ENCODE measurements around the gene TECPR2. TPM values are rescaled to one million over a fixed set of nuclear protein-coding genes. Genes with fewer than 3 reads are reported as not detected.
A peak's percentile ranks its signal among the peaks of the same experiment; 100 is the strongest.

TECPR2 gene
- polyA plus RNA-seq, 2 donors = 3.3 to 3.8 TPM

- H3K9me3 ChIP-seq (ENCODE audit: control insufficient read depth in 2 of 2, insufficient read depth in 1 of 2, low read depth in 1 of 2, low read length in 1 of 2) = no peaks in the 10 kb centered on the region
- H3K4me3 ChIP-seq (ENCODE audit: low read depth in 1 of 2, low read length in 2 of 2) = peak overlapping the region; percentile 53 to 63
- no peaks in the 10 kb centered on the region for H3K27me3 ChIP-seq (ENCODE audit: control insufficient read depth in 1 of 2, insufficient read depth in 2 of 2, low read length in 2 of 2)
- no peaks in the 10 kb centered on the region for H3K36me3 ChIP-seq (ENCODE audit: control insufficient read depth in 2 of 2, insufficient read depth in 2 of 2, low read length in 1 of 2)
- 0 to 1% methylated on average over 28 to 32 of the region's 32 CpGs for WGBS, 2 donors
- peak overlapping the region; percentile 98 to 99 for H3K27ac ChIP-seq (ENCODE audit: low read depth in 2 of 2, low read length in 1 of 2)
- peaks cover 0 to 9% of the 10 kb centered on the region in 2 donors for H3K4me1 ChIP-seq (ENCODE audit: control insufficient read depth in 2 of 2, insufficient read depth in 2 of 2, low read length in 1 of 2)
These were observed 161.9 kb downstream of the TECPR2 start for GRCh38 chr14:102524451-102525218.

GRCh38 chr14:102525219-102525928 lies 162.6 kb downstream of the TECPR2 start:
- H3K27ac ChIP-seq (ENCODE audit: low read depth in 2 of 2, low read length in 1 of 2) = peak overlapping the region; percentile 98 to 99
- no peaks in the 10 kb centered on the region for H3K27me3 ChIP-seq (ENCODE audit: control insufficient read depth in 1 of 2, insufficient read depth in 2 of 2, low read length in 2 of 2)
- peaks cover 0 to 9% of the 10 kb centered on the region in 2 donors for H3K4me1 ChIP-seq (ENCODE audit: control insufficient read depth in 2 of 2, insufficient read depth in 2 of 2, low read length in 1 of 2)
- 1 to 2% methylated on average over 11 of the region's 11 CpGs for WGBS, 2 donors
- no peaks in the 10 kb centered on the region for H3K36me3 ChIP-seq (ENCODE audit: control insufficient read depth in 2 of 2, insufficient read depth in 2 of 2, low read length in 1 of 2)
- no peaks in the 10 kb centered on the region for H3K9me3 ChIP-seq (ENCODE audit: control insufficient read depth in 2 of 2, insufficient read depth in 1 of 2, low read depth in 1 of 2, low read length in 1 of 2)
- H3K4me3 ChIP-seq (ENCODE audit: low read depth in 1 of 2, low read length in 2 of 2) = peak overlapping the region; percentile 53 to 63

DNA sequence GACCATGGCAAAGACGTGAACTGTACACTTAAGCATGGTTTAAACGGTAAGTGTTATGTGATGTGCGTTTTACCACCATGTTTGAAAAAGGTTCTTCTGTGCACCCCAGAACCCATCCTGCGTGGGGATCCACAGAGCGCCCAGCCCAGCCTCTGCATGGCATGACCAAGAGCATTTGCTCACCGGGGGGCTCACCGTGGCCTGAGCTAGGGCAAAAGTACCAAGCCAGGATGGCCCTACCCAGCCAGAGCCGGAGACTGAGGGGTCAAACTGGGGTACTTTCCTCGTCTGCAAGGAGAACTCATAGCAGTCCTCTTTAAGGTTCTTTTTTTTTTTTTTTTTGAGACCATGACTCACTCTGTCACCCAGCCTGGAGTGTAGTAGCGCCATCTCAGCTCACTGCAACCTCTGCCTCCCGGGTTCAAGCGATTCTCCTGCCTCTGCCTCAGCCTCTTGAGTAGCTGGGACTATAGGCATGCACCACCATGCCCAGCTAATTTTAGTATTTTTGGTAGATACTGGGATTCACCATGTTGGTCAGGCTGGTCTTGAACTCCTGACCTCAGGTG lies 163.3 kb downstream of the TECPR2 start:
- Histone ChIP-seq H3K9me3 (ENCODE audit: control insufficient read depth in 2 of 2, insufficient read depth in 1 of 2, low read depth in 1 of 2, low read length in 1 of 2) (no peaks in the 10 kb centered on the region), H3K27ac (ENCODE audit: low read depth in 2 of 2, low read length in 1 of 2) (peak overlapping the region; percentile 88 to 94), H3K27me3 (ENCODE audit: control insufficient read depth in 1 of 2, insufficient read depth in 2 of 2, low read length in 2 of 2) (no peaks in the 10 kb centered on the region), H3K36me3 (ENCODE audit: control insufficient read depth in 2 of 2, insufficient read depth in 2 of 2, low read length in 1 of 2) (no peaks in the 10 kb centered on the region), H3K4me3 (ENCODE audit: low read depth in 1 of 2, low read length in 2 of 2) (no peak overlapping the region), H3K4me1 (ENCODE audit: control insufficient read depth in 2 of 2, insufficient read depth in 2 of 2, low read length in 1 of 2) (peaks cover 0 to 9% of the 10 kb centered on the region in 2 donors)
- 73 to 81% methylated on average over 12 of the region's 12 CpGs for WGBS, 2 donors

GRCh38 chr14:102528431-102529170 lies 165.9 kb downstream of the TECPR2 start:
- Histone ChIP-seq H3K27ac (ENCODE audit: low read depth in 2 of 2, low read length in 1 of 2) (peak overlapping the region; percentile 94 to 95), H3K27me3 (ENCODE audit: control insufficient read depth in 1 of 2, insufficient read depth in 2 of 2, low read length in 2 of 2) (no peaks in the 10 kb centered on the region), H3K4me3 (ENCODE audit: low read depth in 1 of 2, low read length in 2 of 2) (no peak overlapping the region), H3K36me3 (ENCODE audit: control insufficient read depth in 2 of 2, insufficient read depth in 2 of 2, low read length in 1 of 2) (no peaks in the 10 kb centered on the region), H3K9me3 (ENCODE audit: control insufficient read depth in 2 of 2, insufficient read depth in 1 of 2, low read depth in 1 of 2, low read length in 1 of 2) (no peaks in the 10 kb centered on the region), H3K4me1 (ENCODE audit: control insufficient read depth in 2 of 2, insufficient read depth in 2 of 2, low read length in 1 of 2) (peaks cover 0 to 7% of the 10 kb centered on the region in 2 donors)
- 77 to 84% methylated on average over 11 of the region's 11 CpGs for whole genome bisulfite sequencing, 2 donors

DNA sequence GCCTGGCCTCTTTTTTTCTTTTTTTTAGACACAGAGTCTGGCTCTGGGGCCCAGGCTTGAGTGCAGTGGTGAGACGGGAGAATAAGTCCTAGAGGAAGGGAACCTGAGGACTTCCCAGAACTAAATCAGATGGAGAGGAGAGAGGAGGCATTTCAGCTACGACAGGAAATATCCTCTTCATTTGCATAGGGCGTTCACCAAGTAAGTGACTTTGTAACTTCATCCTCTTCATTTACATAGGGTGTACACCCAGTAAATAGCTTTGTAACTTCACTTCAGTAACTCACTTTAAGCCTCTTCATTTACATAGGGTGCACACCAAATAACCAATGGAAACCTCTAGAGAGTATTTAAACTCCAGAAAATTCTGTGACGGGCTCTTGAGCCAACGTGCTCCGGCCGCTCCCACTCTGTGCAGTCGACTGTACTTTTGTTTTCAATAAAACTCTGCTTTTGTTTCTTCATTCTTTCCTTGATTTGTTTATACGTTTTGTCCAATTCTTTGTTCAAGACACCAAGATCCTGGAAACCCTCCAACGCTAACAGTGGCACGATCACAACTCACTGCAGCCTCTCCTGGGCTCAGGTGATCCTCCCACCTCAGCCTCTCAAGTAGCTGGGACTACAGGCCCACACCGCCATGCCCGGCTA lies 168.2 kb downstream of the TECPR2 start:
- Histone ChIP-seq H3K9me3 (ENCODE audit: control insufficient read depth in 2 of 2, insufficient read depth in 1 of 2, low read depth in 1 of 2, low read length in 1 of 2) (no peaks in the 10 kb centered on the region), H3K4me1 (ENCODE audit: control insufficient read depth in 2 of 2, insufficient read depth in 2 of 2, low read length in 1 of 2) (peaks cover 0 to 2% of the 10 kb centered on the region in 2 donors), H3K4me3 (ENCODE audit: low read depth in 1 of 2, low read length in 2 of 2) (no peak overlapping the region), H3K27me3 (ENCODE audit: control insufficient read depth in 1 of 2, insufficient read depth in 2 of 2, low read length in 2 of 2) (no peaks in the 10 kb centered on the region), H3K36me3 (ENCODE audit: control insufficient read depth in 2 of 2, insufficient read depth in 2 of 2, low read length in 1 of 2) (no peaks in the 10 kb centered on the region), H3K27ac (ENCODE audit: low read depth in 2 of 2, low read length in 1 of 2) (peak overlapping the region; percentile 92 to 98)
- WGBS, 2 donors = 45 to 47% methylated on average over 13 of the region's 13 CpGs

DNA sequence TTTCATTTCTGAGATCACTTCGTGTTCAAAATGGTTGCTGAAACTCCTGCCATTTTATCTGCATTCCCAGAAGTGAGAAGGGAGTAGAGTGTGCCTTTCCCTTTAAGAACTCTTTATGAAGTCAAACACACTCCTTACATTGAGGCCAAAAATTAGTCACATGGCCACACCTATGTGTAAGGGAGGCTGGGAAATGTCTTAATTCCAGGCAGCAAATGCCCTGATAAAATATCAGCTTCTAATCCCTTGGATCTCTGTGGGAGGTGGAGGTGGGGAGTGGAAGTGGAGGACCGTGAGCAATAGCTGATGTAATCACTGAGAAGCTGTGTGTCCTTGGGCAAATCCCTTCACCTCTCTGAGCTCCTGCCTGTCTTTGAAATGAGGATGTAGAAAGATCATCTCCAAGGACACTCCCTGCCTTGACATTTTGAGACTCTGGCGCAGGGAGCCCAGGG lies 169.5 kb downstream of the TECPR2 start:
- H3K9me3 ChIP-seq (ENCODE audit: control insufficient read depth in 2 of 2, insufficient read depth in 1 of 2, low read depth in 1 of 2, low read length in 1 of 2) = no peaks in the 10 kb centered on the region
- H3K27ac ChIP-seq (ENCODE audit: low read depth in 2 of 2, low read length in 1 of 2) = peak overlapping the region; percentile 75 to 98
- H3K36me3 ChIP-seq (ENCODE audit: control insufficient read depth in 2 of 2, insufficient read depth in 2 of 2, low read length in 1 of 2) = no peaks in the 10 kb centered on the region
- peaks cover 0 to 2% of the 10 kb centered on the region in 2 donors for H3K4me1 ChIP-seq (ENCODE audit: control insufficient read depth in 2 of 2, insufficient read depth in 2 of 2, low read length in 1 of 2)
- no peaks in the 10 kb centered on the region for H3K27me3 ChIP-seq (ENCODE audit: control insufficient read depth in 1 of 2, insufficient read depth in 2 of 2, low read length in 2 of 2)
- no peak overlapping the region for H3K4me3 ChIP-seq (ENCODE audit: low read depth in 1 of 2, low read length in 2 of 2)
- WGBS, 2 donors = 58% methylated on average over 3 of the region's 3 CpGs

DNA sequence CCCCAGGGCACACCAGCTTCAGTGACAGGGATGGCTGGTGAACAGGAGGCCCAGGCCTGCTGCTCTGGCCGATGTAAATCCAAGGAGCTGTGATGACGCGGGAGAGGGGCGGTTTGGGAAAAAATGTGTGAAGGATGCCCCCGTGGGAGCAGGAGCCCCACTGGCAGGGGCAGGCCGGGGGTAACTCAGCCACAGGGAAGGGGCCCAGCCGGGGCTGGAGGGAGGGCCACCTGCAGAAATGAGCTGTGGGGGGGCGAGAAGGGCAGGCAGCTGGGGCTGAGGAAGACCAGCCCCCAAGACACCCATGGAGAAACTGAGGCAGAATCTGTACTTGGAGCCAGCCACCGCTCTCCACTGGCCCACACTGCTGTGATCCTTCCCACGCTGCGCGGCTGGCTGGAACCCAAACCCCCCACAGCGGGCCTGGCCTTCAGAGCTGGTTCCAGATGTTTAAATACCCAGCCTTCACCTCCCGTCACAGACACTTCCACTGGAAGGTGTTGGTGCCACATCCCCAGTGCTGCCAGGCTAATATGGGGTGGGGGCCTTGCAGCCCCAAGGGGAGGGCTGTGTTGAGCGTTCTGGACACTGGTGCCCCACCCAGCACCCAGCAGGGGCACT lies 175.3 kb downstream of the TECPR2 start:
- Histone ChIP-seq H3K27ac (ENCODE audit: low read depth in 2 of 2, low read length in 1 of 2) (no peak overlapping the region), H3K9me3 (ENCODE audit: control insufficient read depth in 2 of 2, insufficient read depth in 1 of 2, low read depth in 1 of 2, low read length in 1 of 2) (no peaks in the 10 kb centered on the region), H3K4me3 (ENCODE audit: low read depth in 1 of 2, low read length in 2 of 2) (no peak overlapping the region), H3K4me1 (ENCODE audit: control insufficient read depth in 2 of 2, insufficient read depth in 2 of 2, low read length in 1 of 2) (no peaks in the 10 kb centered on the region), H3K36me3 (ENCODE audit: control insufficient read depth in 2 of 2, insufficient read depth in 2 of 2, low read length in 1 of 2) (no peaks in the 10 kb centered on the region), H3K27me3 (ENCODE audit: control insufficient read depth in 1 of 2, insufficient read depth in 2 of 2, low read length in 2 of 2) (no peaks in the 10 kb centered on the region)
- 70 to 77% methylated on average over 15 of the region's 15 CpGs for WGBS, 2 donors

DNA sequence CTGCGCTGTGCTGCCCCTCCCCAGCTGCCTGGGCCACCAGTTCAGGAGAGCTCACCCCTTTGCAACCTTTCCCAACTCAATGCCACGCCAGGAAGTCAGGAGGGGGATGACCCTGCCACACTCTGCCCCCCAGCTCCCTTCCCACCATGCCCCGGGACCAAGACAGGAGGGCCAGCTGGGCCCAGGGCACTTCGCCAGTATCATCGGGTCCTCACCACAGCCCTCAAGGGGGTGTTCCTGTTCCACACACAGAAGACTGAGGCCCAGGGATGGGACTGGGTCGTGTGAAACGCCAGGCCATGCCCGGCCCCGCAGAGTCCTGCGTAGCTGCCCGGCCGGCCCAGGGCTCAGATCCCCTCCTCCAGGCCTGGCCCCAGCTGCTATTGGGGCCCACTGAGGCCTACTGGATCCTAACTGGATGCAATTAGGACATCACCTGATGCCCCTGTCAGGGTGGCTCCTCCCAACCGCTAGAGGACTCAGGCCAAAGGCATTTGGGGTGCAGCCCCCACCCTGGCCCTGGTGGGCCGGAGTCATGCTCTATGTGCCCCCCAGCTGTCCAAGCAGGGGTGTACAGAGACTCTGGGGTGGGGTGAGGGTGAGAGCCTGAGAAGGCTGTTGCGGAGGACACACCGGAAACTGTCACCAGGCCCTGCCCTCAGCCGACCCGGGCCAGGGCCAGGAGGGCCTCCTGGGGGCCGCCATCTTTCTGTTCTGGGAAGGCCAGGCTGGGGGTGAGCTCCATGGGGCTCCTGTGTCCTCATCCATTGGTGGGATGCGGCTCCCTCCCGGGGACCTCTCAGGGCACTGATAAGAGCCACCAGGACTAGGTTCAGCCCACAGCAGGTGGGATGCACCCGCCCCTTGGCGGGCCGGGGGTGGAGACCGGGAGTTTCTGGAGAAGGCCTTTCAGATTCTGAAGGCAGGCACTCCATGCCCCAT lies 176.1 kb downstream of the TECPR2 start:
- Histone ChIP-seq H3K27ac (ENCODE audit: low read depth in 2 of 2, low read length in 1 of 2) (no peak overlapping the region), H3K9me3 (ENCODE audit: control insufficient read depth in 2 of 2, insufficient read depth in 1 of 2, low read depth in 1 of 2, low read length in 1 of 2) (no peaks in the 10 kb centered on the region), H3K27me3 (ENCODE audit: control insufficient read depth in 1 of 2, insufficient read depth in 2 of 2, low read length in 2 of 2) (no peaks in the 10 kb centered on the region), H3K4me3 (ENCODE audit: low read depth in 1 of 2, low read length in 2 of 2) (no peak overlapping the region), H3K36me3 (ENCODE audit: control insufficient read depth in 2 of 2, insufficient read depth in 2 of 2, low read length in 1 of 2) (no peaks in the 10 kb centered on the region), H3K4me1 (ENCODE audit: control insufficient read depth in 2 of 2, insufficient read depth in 2 of 2, low read length in 1 of 2) (peaks cover 0 to 4% of the 10 kb centered on the region in 2 donors)
- WGBS, 2 donors = 78 to 79% methylated on average over 25 of the region's 25 CpGs
